Measurements from ENCODE around the gene METRN.

Gene METRN

GRCh38 chr16:721765-722540, 7.0 kb downstream of the METRN start:
- TF ChIP-seq CTCF (conservative IDR thresholded peaks at IDR 0.05; ENCODE audit: control insufficient read depth, insufficient read depth, low read depth, low read length), result no peak
- peak overlapping the region; percentile 28 for H3K4me3 ChIP-seq (ENCODE audit: control insufficient read depth, low read depth, low read length)
- DNase-seq (ENCODE audit: low read depth), result no peak

GRCh38 chr16:722835-723633, 8.1 kb downstream of the METRN start:
- DNase-seq (ENCODE audit: low read depth), result no peak
- H3K4me3 ChIP-seq (ENCODE audit: control insufficient read depth, low read depth, low read length), result no peak overlapping the region
- no peak for TF ChIP-seq CTCF (conservative IDR thresholded peaks at IDR 0.05; ENCODE audit: control insufficient read depth, insufficient read depth, low read depth, low read length)

GRCh38 chr16:723695-724094, 8.8 kb downstream of the METRN start:
- no peak overlapping the region for H3K4me3 ChIP-seq (ENCODE audit: control insufficient read depth, low read depth, low read length)
- no peak for DNase-seq (ENCODE audit: low read depth)
- TF ChIP-seq CTCF (conservative IDR thresholded peaks at IDR 0.05; ENCODE audit: control insufficient read depth, insufficient read depth, low read depth, low read length), result no peak

GRCh38 chr16:724188-725040, 9.5 kb downstream of the METRN start:
- no peak for DNase-seq (ENCODE audit: low read depth)
- no peak for TF ChIP-seq CTCF (conservative IDR thresholded peaks at IDR 0.05; ENCODE audit: control insufficient read depth, insufficient read depth, low read depth, low read length)
- no peak overlapping the region for H3K4me3 ChIP-seq (ENCODE audit: control insufficient read depth, low read depth, low read length)

- no peak overlapping the region for H3K4me3 ChIP-seq (ENCODE audit: control insufficient read depth, low read depth, low read length)
- TF ChIP-seq CTCF (conservative IDR thresholded peaks at IDR 0.05; ENCODE audit: control insufficient read depth, insufficient read depth, low read depth, low read length), result no peak
- DNase-seq (ENCODE audit: low read depth), result no peak
Measured at GRCh38 chr16:725041-725376, 10.1 kb downstream of the METRN start.

GRCh38 chr16:725463-726187, 10.7 kb downstream of the METRN start:
- DNase-seq (ENCODE audit: low read depth), result no peak
- H3K4me3 ChIP-seq (ENCODE audit: control insufficient read depth, low read depth, low read length), result no peak overlapping the region
- TF ChIP-seq CTCF (conservative IDR thresholded peaks at IDR 0.05; ENCODE audit: control insufficient read depth, insufficient read depth, low read depth, low read length), result no peak
